HepG2 (cell line): Measurements from ENCODE around the gene GLTPD2. TPM values are rescaled to one million over a fixed set of nuclear protein-coding genes. Genes with fewer than 3 reads are reported as not detected.

Experiments used
- CEBPZ ChIP-seq: IDR thresholded peaks from 2 replicates; pipeline ENCODE4 v1.6.1; 2012; ENCODE audit warnings: low read length, improper control_type of control experiment
- FOXK2 ChIP-seq: fragments of 450-650 bp; IDR thresholded peaks from 2 replicates; pipeline ENCODE4 v1.6.1; 2016
- HOMEZ ChIP-seq: IDR thresholded peaks from 2 replicates; pipeline ENCODE4 v1.6.1; 2016; ENCODE audit warnings: low read depth
- NRL ChIP-seq: sonication (generic); formaldehyde crosslinking; IDR thresholded peaks from 2 replicates; pipeline ENCODE4 v1.5.0; 2020; ENCODE audit warnings: missing genetic modification reagents, mild to moderate bottlenecking, moderate library complexity, borderline replicate concordance
- SALL2 ChIP-seq: sonication (generic); formaldehyde crosslinking; IDR thresholded peaks from 2 replicates; pipeline ENCODE4 v1.8.1; 2023; ENCODE audit warnings: mild to moderate bottlenecking, missing genetic modification reagents, inconsistent platforms
- TCF7 ChIP-seq: sonication (generic); IDR thresholded peaks from 2 replicates; pipeline ENCODE4 v1.6.1; 2016; ENCODE audit warnings: antibody characterized with exemption, low read depth
- TFE3 ChIP-seq: IDR thresholded peaks from 2 replicates; pipeline ENCODE4 v1.6.1; 2016
- ZFP36L2 ChIP-seq: sonication (generic); formaldehyde crosslinking; IDR thresholded peaks from 2 replicates; pipeline ENCODE4 v1.4.0; 2020; ENCODE audit warnings: missing genetic modification reagents
- ZNF317 ChIP-seq: sonication (generic); formaldehyde crosslinking; IDR thresholded peaks from 2 replicates; pipeline ENCODE4 v1.5.0; 2020; ENCODE audit warnings: mild to moderate bottlenecking, missing genetic modification reagents
- ZNF644 ChIP-seq: IDR thresholded peaks from 2 replicates; pipeline ENCODE4 v1.6.1; 2016; ENCODE audit warnings: low read depth
- polyA plus RNA-seq, 8 experiments: library from polyadenylated mRNA; depleted of rRNA in 3 of 8; stranded (reverse) in 7 of 8; unstranded in 1 of 8; fragments of >200 nt; fragmentation: Illumina TruSeq in 4 of 8; extraction: Trizol in 4 of 8; gene quantifications; 2 replicates each; pipeline versions ENCODE4 v1.2.1 to v1.2.3, GENCODE V29; 2011 to 2016; ENCODE audit warnings: low read depth in 4 of 8, missing spikeins in 1 of 8, mixed read lengths in 1 of 8; ENCODE audit not compliant: insufficient read depth in 1 of 8
- total RNA-seq, 5 experiments: library from RNA; depleted of rRNA; stranded (reverse); fragments of >200 nt; fragmentation: Illumina TruSeq; extraction: Trizol; gene quantifications; 2 replicates each; pipeline ENCODE4 v1.2.3, GENCODE V29; 2016; ENCODE audit warnings: low read depth in 1 of 5
- TF ChIP-seq, protein P1 (sequence below): sonication (generic); formaldehyde crosslinking; IDR thresholded peaks from 2 replicates; pipeline ENCODE4 v1.4.0; 2020; ENCODE audit warnings: missing genetic modification reagents
- TF ChIP-seq, protein P2 (sequence below): sonication (generic); formaldehyde crosslinking; IDR thresholded peaks from 2 replicates; pipeline ENCODE4 v1.4.0; 2020; ENCODE audit warnings: missing genetic modification reagents
- TF ChIP-seq, protein P3 (sequence below): sonication (generic); formaldehyde crosslinking; IDR thresholded peaks from 2 replicates; pipeline ENCODE4 v1.4.0; 2020; ENCODE audit warnings: missing genetic modification reagents

Gene GLTPD2
- total and polyA plus RNA-seq, 2 of the 13 experiments (the other 11 are each of a cell fraction or from before 2014, with no cell fraction given) = 7.5 to 12.9 TPM

DNA sequence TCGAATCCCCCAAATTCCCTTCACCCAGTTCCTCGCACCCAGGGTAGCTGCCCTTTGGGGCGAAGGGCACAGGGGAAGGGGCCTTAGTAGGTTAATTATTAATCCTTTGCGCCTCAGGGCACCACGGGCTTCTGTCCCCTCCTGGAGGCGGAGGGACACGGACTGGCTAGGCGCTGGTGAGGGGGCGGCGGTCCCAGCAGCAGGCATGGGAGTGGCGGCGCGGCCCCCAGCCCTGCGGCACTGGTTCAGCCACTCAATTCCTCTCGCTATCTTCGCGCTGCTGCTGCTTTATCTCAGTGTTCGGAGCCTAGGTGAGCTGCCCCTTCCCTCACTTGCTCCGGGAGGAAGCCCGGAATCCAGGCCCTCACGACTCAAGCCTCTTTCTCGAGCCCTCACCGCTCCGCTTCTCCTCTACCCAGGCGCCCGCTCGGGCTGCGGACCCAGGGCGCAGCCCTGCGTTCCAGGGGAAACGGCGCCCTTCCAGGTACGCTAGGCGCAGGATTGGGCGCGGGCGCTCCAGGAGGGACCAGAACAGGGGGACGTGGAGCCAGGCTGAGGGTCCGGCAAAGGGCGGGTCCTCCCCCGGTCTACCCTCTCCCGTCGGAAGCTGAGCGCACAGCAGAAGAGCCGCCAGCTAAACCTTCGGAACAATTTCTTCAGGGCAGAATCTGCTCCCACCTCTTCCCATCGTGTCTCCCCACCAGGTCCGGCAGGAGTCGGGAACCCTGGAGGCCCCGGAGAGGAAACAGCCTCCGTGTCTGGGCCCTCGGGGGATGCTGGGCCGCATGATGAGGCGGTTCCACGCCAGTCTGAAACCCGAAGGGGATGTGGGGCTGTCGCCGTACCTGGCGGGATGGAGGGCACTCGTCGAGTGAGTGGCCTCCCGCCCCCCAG is at the start of gene GLTPD2 (continued):
- TF ChIP-seq NRL (no peak), ZNF317 (CRISPR knock-in tag) (no peak), ZNF644 (CRISPR knock-in tag) (no peak), SALL2 (peak; percentile 11; the same call in 1 of the 2 replicates), TCF7 (no peak), ZFP36L2 (no peak), FOXK2 (no peak), HOMEZ (CRISPR knock-in tag) (0 out of 2 replicates have a peak, but pooled peaks have one; percentile 34), CEBPZ (no peak), TFE3 (CRISPR knock-in tag) (peak; percentile 73)
- TF ChIP-seq, protein P1, sequence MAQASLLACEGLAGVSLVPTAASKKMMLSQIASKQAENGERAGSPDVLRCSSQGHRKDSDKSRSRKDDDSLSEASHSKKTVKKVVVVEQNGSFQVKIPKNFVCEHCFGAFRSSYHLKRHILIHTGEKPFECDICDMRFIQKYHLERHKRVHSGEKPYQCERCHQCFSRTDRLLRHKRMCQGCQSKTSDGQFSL (CRISPR knock-in tag) = 0 out of 2 replicates have a peak, but pooled peaks have one; percentile 40
- TF ChIP-seq, protein P2, sequence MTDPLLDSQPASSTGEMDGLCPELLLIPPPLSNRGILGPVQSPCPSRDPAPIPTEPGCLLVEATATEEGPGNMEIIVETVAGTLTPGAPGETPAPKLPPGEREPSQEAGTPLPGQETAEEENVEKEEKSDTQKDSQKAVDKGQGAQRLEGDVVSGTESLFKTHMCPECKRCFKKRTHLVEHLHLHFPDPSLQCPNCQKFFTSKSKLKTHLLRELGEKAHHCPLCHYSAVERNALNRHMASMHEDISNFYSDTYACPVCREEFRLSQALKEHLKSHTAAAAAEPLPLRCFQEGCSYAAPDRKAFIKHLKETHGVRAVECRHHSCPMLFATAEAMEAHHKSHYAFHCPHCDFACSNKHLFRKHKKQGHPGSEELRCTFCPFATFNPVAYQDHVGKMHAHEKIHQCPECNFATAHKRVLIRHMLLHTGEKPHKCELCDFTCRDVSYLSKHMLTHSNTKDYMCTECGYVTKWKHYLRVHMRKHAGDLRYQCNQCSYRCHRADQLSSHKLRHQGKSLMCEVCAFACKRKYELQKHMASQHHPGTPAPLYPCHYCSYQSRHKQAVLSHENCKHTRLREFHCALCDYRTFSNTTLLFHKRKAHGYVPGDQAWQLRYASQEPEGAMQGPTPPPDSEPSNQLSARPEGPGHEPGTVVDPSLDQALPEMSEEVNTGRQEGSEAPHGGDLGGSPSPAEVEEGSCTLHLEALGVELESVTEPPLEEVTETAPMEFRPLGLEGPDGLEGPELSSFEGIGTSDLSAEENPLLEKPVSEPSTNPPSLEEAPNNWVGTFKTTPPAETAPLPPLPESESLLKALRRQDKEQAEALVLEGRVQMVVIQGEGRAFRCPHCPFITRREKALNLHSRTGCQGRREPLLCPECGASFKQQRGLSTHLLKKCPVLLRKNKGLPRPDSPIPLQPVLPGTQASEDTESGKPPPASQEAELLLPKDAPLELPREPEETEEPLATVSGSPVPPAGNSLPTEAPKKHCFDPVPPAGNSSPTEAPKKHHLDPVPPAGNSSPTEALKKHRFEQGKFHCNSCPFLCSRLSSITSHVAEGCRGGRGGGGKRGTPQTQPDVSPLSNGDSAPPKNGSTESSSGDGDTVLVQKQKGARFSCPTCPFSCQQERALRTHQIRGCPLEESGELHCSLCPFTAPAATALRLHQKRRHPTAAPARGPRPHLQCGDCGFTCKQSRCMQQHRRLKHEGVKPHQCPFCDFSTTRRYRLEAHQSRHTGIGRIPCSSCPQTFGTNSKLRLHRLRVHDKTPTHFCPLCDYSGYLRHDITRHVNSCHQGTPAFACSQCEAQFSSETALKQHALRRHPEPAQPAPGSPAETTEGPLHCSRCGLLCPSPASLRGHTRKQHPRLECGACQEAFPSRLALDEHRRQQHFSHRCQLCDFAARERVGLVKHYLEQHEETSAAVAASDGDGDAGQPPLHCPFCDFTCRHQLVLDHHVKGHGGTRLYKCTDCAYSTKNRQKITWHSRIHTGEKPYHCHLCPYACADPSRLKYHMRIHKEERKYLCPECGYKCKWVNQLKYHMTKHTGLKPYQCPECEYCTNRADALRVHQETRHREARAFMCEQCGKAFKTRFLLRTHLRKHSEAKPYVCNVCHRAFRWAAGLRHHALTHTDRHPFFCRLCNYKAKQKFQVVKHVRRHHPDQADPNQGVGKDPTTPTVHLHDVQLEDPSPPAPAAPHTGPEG (CRISPR knock-in tag) = no peak
- TF ChIP-seq, protein P3, sequence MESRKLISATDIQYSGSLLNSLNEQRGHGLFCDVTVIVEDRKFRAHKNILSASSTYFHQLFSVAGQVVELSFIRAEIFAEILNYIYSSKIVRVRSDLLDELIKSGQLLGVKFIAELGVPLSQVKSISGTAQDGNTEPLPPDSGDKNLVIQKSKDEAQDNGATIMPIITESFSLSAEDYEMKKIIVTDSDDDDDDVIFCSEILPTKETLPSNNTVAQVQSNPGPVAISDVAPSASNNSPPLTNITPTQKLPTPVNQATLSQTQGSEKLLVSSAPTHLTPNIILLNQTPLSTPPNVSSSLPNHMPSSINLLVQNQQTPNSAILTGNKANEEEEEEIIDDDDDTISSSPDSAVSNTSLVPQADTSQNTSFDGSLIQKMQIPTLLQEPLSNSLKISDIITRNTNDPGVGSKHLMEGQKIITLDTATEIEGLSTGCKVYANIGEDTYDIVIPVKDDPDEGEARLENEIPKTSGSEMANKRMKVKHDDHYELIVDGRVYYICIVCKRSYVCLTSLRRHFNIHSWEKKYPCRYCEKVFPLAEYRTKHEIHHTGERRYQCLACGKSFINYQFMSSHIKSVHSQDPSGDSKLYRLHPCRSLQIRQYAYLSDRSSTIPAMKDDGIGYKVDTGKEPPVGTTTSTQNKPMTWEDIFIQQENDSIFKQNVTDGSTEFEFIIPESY (CRISPR knock-in tag) = no peak
